ENCODE measurements around the gene CHST11.
"Not testable (repeated sequence)": the region's sequence is repeated elsewhere in the genome, so short reads cannot be mapped to it uniquely, and the experiment has no call there.

CHST11 gene

DNA sequence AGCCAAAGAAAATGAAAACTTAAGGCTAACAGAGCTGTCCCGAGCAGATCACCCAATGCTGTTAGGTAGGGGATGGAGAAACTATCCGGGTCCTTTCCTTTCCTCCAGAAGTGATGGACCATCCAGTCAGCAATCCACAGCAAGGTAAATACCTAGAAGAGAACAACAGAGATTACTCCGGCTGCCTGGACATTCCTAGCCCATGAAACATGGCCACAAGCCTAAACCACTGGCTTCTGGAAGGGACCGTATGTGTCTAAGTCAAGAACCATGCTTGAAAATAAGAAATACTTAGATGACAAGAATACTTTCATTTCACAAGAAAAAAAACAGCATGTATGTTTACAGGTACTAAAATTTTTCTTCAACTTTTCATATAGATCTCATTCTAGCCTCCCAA, 348.4 kb downstream of the CHST11 start:
- Histone ChIP-seq H3K79me2 (ENCODE audit: insufficient read depth, low read length) (no peaks in the 10 kb centered on the region), H4K20me1 (ENCODE audit: low read depth, low read length) (no peaks in the 10 kb centered on the region), H3K27ac (ENCODE audit: low read depth, low read length) (no peak overlapping the region), H3K4me2 (ENCODE audit: low read depth, low read length, poor library complexity, severe bottlenecking) (no peak overlapping the region), H2AFZ (ENCODE audit: low read depth, low read length, severe bottlenecking) (no peak overlapping the region), H3K9me2 (replicated peaks; ENCODE audit: insufficient read depth, low read length) (no peaks in the 10 kb centered on the region), H3K9me3 (ENCODE audit: insufficient read depth, low read length) (no peaks in the 10 kb centered on the region), H3K36me3 (ENCODE audit: low read length) (no peaks in the 10 kb centered on the region), H3F3A (ENCODE audit: insufficient read depth) (no peaks in the 10 kb centered on the region), H3K9ac (ENCODE audit: low read length) (no peak overlapping the region), H3K27me3 (ENCODE audit: low read length) (no peaks in the 10 kb centered on the region), H3K4me3 (ENCODE audit: insufficient read depth, low read length, poor library complexity, severe bottlenecking) (no peak overlapping the region)
- TF ChIP-seq, protein P1, sequence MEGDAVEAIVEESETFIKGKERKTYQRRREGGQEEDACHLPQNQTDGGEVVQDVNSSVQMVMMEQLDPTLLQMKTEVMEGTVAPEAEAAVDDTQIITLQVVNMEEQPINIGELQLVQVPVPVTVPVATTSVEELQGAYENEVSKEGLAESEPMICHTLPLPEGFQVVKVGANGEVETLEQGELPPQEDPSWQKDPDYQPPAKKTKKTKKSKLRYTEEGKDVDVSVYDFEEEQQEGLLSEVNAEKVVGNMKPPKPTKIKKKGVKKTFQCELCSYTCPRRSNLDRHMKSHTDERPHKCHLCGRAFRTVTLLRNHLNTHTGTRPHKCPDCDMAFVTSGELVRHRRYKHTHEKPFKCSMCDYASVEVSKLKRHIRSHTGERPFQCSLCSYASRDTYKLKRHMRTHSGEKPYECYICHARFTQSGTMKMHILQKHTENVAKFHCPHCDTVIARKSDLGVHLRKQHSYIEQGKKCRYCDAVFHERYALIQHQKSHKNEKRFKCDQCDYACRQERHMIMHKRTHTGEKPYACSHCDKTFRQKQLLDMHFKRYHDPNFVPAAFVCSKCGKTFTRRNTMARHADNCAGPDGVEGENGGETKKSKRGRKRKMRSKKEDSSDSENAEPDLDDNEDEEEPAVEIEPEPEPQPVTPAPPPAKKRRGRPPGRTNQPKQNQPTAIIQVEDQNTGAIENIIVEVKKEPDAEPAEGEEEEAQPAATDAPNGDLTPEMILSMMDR (IDR thresholded peaks at IDR 0.05; ENCODE audit: insufficient read depth, low read length, poor library complexity, severe bottlenecking): no peak
- no peak for TF ChIP-seq EZH2phosphoT487 (conservative IDR thresholded peaks at IDR 0.05; ENCODE audit: low read length)

- not testable (repeated sequence) for H3K9ac ChIP-seq (ENCODE audit: low read length); H3K9me2 ChIP-seq (replicated peaks; ENCODE audit: insufficient read depth, low read length); H3K4me3 ChIP-seq (ENCODE audit: insufficient read depth, low read length, poor library complexity, severe bottlenecking); H3K27me3 ChIP-seq (ENCODE audit: low read length); H2AFZ ChIP-seq (ENCODE audit: low read depth, low read length, severe bottlenecking); H3K4me2 ChIP-seq (ENCODE audit: low read depth, low read length, poor library complexity, severe bottlenecking); H3K79me2 ChIP-seq (ENCODE audit: insufficient read depth, low read length); H3K36me3 ChIP-seq (ENCODE audit: low read length); H3K27ac ChIP-seq (ENCODE audit: low read depth, low read length); H4K20me1 ChIP-seq (ENCODE audit: low read depth, low read length); H3F3A ChIP-seq (ENCODE audit: insufficient read depth); H3K9me3 ChIP-seq (ENCODE audit: insufficient read depth, low read length)
Observed at GRCh38 chr12:104806194-104806593, 349.4 kb downstream of the CHST11 start.

DNA sequence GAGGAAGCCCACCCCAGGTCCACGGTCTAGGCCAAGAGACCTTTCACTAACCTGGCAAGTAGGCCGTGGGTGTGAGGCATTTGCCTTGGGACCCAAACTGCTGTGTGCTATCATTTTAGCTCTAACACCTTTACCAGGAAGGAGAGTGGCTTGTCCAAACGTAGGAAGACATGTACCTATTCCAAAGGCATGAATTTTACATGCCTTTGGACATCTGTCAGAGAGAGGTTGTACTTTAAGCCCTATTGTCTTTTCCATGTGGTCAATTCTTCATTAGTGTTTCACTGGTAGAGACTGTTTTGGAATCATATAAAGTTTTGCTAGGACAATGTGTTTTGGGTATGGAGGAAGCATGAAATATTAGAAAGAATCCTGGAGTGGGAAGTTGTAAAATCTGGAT, 352.5 kb downstream of the CHST11 start:
- Histone ChIP-seq H3K9ac (ENCODE audit: low read length) (no peak overlapping the region), H3K27ac (ENCODE audit: low read depth, low read length) (no peak overlapping the region), H3K9me2 (replicated peaks; ENCODE audit: insufficient read depth, low read length) (no peaks in the 10 kb centered on the region), H4K20me1 (ENCODE audit: low read depth, low read length) (no peaks in the 10 kb centered on the region), H2AFZ (ENCODE audit: low read depth, low read length, severe bottlenecking) (no peak overlapping the region), H3K79me2 (ENCODE audit: insufficient read depth, low read length) (no peaks in the 10 kb centered on the region), H3K36me3 (ENCODE audit: low read length) (no peaks in the 10 kb centered on the region), H3F3A (ENCODE audit: insufficient read depth) (no peaks in the 10 kb centered on the region), H3K4me3 (ENCODE audit: insufficient read depth, low read length, poor library complexity, severe bottlenecking) (no peak overlapping the region), H3K27me3 (ENCODE audit: low read length) (no peaks in the 10 kb centered on the region), H3K9me3 (ENCODE audit: insufficient read depth, low read length) (no peaks in the 10 kb centered on the region), H3K4me2 (ENCODE audit: low read depth, low read length, poor library complexity, severe bottlenecking) (peak overlapping the region; percentile 6)
- TF ChIP-seq EZH2phosphoT487 (conservative IDR thresholded peaks at IDR 0.05; ENCODE audit: low read length): no peak
- TF ChIP-seq, protein P1 (IDR thresholded peaks at IDR 0.05; ENCODE audit: insufficient read depth, low read length, poor library complexity, severe bottlenecking): no peak

- Histone ChIP-seq H3K9me2 (replicated peaks; ENCODE audit: insufficient read depth, low read length) (no peaks in the 10 kb centered on the region), H3K4me3 (ENCODE audit: insufficient read depth, low read length, poor library complexity, severe bottlenecking) (no peak overlapping the region), H3K27ac (ENCODE audit: low read depth, low read length) (no peak overlapping the region), H3K27me3 (ENCODE audit: low read length) (no peaks in the 10 kb centered on the region), H3K79me2 (ENCODE audit: insufficient read depth, low read length) (no peaks in the 10 kb centered on the region), H3K36me3 (ENCODE audit: low read length) (no peaks in the 10 kb centered on the region), H3K4me2 (ENCODE audit: low read depth, low read length, poor library complexity, severe bottlenecking) (peak overlapping the region; percentile 23), H3K9me3 (ENCODE audit: insufficient read depth, low read length) (no peaks in the 10 kb centered on the region), H2AFZ (ENCODE audit: low read depth, low read length, severe bottlenecking) (no peak overlapping the region), H3F3A (ENCODE audit: insufficient read depth) (no peaks in the 10 kb centered on the region), H4K20me1 (ENCODE audit: low read depth, low read length) (no peaks in the 10 kb centered on the region), H3K9ac (ENCODE audit: low read length) (no peak overlapping the region)
- TF ChIP-seq, protein P1 (IDR thresholded peaks at IDR 0.05; ENCODE audit: insufficient read depth, low read length, poor library complexity, severe bottlenecking): no peak
- TF ChIP-seq EZH2phosphoT487 (conservative IDR thresholded peaks at IDR 0.05; ENCODE audit: low read length): no peak
Observed at GRCh38 chr12:104809706-104810385, 353.1 kb downstream of the CHST11 start.
